Effector CD8-positive, alpha-beta T cell (primary cell): ENCODE measurements around the gene WDR76.

Experiments
- DNase-seq: peaks from one replicate; lab custom pipeline; 2025; lab: John Stamatoyannopoulos, UW

Gene WDR76

DNA sequence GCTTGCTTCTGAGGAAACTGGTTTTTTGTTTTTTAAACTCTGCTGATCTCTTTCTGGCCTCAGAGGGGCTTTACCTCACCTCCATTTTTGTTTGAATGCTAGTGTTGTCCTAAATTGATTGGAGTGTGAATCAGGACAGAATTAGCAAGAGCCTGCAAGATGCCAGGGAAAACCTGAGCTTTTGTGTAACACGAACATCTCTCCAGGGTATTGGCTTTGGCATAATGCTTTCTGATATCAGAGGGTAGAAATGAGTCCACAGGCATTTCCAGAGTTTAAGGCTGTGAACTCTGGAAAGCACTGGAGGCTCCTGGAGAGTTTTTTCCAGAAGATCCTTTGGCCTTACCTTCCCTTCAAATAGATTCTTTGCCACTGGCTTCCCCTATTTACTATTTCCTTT lies 87.1 kb downstream of the WDR76 start:
- no peak for DNase-seq

DNA sequence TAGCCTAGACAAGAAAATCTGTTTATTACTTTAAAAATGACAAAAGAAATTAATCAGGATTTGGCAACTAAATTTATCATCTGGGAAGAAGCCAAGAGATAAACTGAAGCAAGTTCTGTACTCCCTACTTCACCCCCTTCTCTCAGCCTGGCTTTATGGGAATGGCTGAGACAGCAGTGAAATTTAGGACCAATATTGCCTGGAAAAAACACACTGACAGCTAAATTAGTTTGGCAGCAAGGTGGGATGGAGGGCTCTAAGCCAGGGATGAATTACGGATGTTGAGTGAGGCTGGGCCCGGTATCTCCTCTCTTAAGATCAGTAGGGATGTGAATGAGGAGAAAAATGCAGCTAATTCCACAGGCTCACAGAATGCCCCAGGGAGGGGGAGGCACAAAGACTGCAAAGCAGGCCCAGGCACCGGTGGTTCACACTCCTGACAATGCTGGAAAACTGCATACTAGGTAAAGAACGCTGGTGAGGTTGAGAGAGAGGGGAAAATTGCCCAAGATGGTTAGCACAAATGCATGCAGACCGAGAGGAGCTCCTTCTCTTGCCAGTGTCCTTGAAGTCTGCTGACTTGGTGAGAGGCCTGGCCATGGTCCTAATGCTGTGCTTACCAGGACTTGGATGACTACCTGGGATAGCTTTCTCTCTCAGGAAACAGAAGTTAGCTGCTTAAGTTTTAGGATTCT lies 89.0 kb downstream of the WDR76 start:
- no peak for DNase-seq

DNA sequence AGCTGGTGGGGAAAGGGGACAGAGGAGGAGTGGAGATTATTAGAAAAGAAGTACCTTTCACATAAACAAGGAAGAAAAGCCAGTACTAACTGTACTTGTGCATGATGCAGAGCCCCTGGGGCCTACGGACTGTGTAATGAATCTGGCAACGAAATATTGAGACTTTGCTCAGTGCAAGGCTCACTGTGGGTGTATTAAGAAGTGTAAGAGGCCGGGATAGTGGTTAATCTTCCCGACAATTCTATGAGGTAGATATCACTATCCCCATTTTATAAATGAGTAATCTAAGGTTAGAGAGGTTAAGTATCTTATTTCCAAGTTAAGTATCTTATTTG lies 89.5 kb downstream of the WDR76 start:
- no peak for DNase-seq
